Choroid plexus epithelial cell (primary cell): ENCODE data around the gene CD3E.

ENCODE experiments used
- DNase-seq: peaks from one replicate; pipeline ENCODE4 v3.0.0-alpha.2; 2010; ENCODE audit warnings: low read depth
- H3K4me3 ChIP-seq: 2 replicates; pipeline ENCODE4 v1.5.1; 2011; ENCODE audit warnings: low read depth, mild to moderate bottlenecking, control low read depth, low read length, moderate library complexity
- TF ChIP-seq, protein P1 (sequence below): conservative IDR thresholded peaks from 2 replicates; pipeline ENCODE4 v1.5.1; 2011; ENCODE audit warnings: low read depth, mild to moderate bottlenecking, control low read depth, inconsistent platforms, low read length, moderate library complexity

Gene CD3E

DNA sequence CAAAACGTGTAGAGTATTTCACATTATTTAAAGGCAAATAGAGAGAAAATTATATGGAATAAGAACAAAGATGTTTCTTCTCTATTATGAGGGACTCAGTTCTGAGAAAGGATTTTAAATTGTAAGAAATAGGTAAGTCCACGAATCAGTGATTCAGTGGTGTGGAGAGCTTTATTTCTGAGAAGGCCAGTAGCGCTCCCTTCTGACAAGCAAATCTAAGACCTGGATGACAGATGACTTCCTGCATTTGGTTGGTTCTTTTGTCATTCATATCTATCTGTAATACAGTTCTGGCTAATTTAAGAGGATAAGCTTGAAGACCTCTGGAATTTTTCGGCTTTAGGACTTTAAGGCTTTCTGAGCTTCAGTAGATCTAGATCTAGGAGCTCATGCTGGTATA is 7.0 kb downstream of the CD3E start:
- TF ChIP-seq, protein P1, sequence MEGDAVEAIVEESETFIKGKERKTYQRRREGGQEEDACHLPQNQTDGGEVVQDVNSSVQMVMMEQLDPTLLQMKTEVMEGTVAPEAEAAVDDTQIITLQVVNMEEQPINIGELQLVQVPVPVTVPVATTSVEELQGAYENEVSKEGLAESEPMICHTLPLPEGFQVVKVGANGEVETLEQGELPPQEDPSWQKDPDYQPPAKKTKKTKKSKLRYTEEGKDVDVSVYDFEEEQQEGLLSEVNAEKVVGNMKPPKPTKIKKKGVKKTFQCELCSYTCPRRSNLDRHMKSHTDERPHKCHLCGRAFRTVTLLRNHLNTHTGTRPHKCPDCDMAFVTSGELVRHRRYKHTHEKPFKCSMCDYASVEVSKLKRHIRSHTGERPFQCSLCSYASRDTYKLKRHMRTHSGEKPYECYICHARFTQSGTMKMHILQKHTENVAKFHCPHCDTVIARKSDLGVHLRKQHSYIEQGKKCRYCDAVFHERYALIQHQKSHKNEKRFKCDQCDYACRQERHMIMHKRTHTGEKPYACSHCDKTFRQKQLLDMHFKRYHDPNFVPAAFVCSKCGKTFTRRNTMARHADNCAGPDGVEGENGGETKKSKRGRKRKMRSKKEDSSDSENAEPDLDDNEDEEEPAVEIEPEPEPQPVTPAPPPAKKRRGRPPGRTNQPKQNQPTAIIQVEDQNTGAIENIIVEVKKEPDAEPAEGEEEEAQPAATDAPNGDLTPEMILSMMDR, result no peak
- no peak overlapping the region for H3K4me3 ChIP-seq
- no peak for DNase-seq

GRCh38 chr11:118312328-118312727 is 7.8 kb downstream of the CD3E start:
- no peak overlapping the region for H3K4me3 ChIP-seq
- DNase-seq, result no peak
- TF ChIP-seq, protein P1, result no peak

- DNase-seq, result no peak
- H3K4me3 ChIP-seq, result no peak overlapping the region
- TF ChIP-seq, protein P1, result no peak
Measured at GRCh38 chr11:118313242-118313641, 8.7 kb downstream of the CD3E start.

GRCh38 chr11:118314988-118315411 is 10.5 kb downstream of the CD3E start:
- DNase-seq, result no peak
- TF ChIP-seq, protein P1, result no peak
- H3K4me3 ChIP-seq, result no peak overlapping the region

GRCh38 chr11:118318124-118318523 is 13.6 kb downstream of the CD3E start:
- TF ChIP-seq, protein P1, result no peak
- no peak overlapping the region for H3K4me3 ChIP-seq
- DNase-seq, result no peak

- no peak overlapping the region for H3K4me3 ChIP-seq
- TF ChIP-seq, protein P1, result no peak
- DNase-seq, result no peak
Measured at GRCh38 chr11:118318581-118319336, 14.2 kb downstream of the CD3E start.

GRCh38 chr11:118319337-118319707 is 14.8 kb downstream of the CD3E start:
- DNase-seq, result no peak
- TF ChIP-seq, protein P1, result no peak
- no peak overlapping the region for H3K4me3 ChIP-seq
